NCI-H2171 treated with DMSO at 0.1 percent for 48 hours (cell line): Measurements from ENCODE around the gene HAT1.
"Not testable (repeated sequence)": the region's sequence is repeated elsewhere in the genome, so short reads cannot be mapped to it uniquely, and the experiment has no call there.

Experiments used
- DNase-seq: peaks from one replicate; lab custom pipeline; 2025; lab: John Stamatoyannopoulos, UW

The HAT1 gene

DNA sequence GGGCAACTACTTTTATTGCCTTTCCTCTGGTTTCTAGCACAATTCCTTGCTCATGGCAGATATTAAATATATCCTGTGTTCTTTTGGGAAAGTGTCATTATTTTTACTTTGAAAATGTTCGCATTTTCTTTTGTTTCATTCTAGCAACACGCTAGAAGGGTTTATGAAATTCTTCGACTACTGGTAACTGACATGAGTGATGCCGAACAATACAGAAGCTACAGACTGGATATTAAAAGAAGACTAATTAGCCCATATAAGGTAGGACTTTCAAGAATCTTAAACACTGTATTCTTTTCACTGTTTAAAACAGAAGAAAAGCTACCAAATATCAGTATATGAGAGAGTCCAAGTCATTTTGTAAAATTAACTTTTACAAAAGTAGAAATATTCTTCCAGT, 56.8 kb downstream of the HAT1 start:
- no peak for DNase-seq

DNA sequence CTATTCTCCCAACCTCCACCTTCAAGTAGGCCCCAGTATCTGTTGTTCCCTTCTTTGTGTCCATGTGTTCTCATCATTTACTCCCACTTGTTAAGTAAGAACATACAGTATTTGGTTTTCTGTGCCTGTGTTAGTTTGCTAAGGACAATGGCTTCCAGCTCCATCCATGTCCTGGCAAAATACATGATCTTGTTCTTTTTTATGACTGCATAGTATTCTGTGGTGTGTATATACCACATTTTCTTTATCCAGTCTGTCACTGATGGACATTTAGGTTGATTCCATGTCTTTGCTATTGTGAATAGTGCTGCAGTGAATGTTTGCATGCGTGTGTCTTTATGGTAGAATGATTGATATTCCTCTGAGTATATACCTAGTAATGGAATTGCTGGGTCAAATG, 61.7 kb downstream of the HAT1 start:
- DNase-seq, result not testable (repeated sequence)

DNA sequence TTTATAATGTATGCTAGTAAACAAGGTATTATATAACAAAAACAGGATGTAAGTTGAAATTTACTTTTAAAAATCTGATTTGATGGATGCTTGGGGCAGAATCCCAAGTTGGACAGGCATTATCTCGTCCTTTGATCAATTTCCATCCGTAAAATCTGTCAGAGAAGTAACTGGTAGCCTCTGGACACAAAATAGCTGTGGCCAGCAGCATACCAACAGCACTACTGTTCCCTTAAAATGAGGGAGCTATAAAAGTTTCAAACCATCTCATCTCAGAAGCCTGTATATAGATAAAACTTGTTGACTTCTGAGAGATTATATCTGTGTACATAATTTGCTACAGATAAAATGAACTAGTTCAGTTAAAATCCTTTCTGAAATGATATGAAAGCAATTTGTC, 62.8 kb downstream of the HAT1 start:
- no peak for DNase-seq

DNA sequence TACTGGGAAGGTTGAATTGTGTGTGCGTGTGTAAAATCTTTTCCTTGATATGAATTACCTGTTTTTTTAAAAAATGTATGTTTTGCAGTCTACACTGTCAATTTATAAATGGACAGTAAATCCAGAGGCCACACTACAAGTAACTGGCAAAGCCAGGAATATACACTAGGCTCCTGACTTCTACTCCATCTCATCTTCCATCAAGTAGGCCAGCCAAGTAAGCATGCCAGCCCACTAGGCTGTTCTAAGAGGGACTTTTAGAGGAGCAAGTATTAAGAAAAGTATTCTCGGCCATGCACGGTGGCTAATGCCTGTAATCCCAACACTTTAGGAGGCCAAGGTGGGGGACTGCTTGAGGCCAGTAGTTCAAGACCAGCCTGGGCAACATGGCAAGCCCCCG, 64.5 kb downstream of the HAT1 start:
- DNase-seq, result no peak

DNA sequence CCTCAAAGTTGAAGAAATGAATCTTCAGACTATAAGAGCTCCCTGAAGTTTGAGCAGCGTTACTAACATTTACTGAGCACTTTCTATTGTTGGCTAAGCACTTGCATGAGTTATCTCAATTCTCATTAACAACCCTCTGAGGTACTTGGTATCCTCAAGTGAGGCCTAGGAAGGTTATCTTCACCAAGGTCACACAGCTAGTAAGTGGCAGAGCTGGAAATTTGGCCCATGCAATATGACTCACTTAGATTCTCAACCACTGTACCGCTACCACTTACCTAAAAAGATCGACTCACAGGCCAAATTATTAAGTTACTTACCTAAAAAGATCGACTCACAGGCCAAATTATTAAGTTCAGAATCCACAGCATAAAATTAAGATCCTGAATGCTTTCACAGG, 68.8 kb downstream of the HAT1 start:
- DNase-seq, result no peak

DNA sequence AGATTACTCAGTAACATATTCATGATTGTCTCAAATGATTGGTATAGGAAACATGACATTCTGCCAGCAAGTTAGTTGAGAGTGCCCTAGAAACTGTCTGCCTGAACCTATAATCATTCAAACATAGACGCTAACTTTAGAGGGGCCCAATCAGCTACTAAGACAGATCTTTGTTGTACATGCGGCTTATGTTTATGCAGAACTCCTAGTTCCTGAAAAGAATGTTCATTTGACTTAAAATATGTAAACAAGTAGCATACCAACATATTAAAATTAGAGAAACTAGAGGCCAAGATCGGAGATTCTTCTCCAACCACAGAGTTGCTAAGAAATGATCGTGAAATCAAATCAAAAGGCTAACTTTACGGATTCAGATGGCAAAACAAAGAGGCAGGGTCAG, 73.3 kb downstream of the HAT1 start:
- DNase-seq, result no peak

DNA sequence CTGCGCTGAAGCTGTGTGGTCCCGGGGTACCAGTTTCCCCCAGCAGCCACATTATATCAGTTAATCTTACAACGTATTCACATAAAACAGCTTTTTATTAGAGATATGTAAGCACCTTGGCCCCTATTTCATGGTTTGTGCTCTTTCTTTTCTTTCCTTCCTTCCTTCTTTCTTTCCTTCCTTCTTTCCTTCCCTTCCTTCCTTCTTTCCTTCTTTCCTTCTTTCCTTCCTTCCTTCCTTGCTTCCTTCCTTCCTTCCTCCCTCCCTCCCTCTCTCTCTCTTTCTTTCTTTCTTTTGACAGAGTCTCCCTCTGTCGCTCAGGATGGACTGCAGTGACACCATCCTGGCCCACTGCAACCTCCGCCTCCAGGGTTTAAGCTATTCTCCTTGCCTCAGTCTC, 73.8 kb downstream of the HAT1 start:
- no peak for DNase-seq

DNA sequence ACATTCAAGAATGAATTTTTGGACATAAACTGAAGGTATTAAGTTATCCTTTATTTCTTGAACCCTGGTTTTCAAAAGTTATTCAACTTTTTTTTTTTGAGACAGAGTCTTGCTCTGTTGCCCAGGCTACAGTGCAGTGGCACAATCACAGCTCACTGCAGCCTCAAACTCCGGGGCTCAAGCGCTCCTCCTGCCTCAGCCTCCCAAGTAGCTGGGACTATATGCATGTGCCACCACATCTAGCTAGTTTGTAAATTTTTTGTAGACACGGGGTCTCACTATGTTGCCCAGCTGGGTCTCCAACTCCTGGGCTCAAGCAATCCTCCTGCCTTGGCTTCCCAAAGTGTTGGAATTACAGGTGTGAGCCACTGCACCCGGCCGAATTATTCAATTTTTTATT, 74.8 kb downstream of the HAT1 start:
- DNase-seq, result not testable (repeated sequence)

DNA sequence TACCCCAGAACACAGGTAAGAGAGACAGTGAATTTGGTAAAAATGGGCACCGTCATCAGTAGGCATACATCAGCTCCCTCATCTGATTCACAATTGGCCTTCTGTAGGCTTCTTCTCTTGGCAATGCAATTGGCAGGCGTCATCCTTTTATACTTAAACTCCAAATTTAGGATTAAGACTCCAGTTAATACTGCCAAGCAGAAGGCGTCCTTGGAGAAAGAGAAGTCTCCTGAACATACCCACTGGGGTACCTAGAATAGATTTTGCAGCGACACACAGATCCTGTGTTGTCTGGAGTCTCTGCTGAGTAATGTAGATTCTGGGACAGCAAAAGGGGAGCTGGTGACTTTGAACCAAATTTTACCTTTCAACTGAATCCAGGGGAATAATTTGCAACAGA, 76.9 kb downstream of the HAT1 start:
- no peak for DNase-seq

DNA sequence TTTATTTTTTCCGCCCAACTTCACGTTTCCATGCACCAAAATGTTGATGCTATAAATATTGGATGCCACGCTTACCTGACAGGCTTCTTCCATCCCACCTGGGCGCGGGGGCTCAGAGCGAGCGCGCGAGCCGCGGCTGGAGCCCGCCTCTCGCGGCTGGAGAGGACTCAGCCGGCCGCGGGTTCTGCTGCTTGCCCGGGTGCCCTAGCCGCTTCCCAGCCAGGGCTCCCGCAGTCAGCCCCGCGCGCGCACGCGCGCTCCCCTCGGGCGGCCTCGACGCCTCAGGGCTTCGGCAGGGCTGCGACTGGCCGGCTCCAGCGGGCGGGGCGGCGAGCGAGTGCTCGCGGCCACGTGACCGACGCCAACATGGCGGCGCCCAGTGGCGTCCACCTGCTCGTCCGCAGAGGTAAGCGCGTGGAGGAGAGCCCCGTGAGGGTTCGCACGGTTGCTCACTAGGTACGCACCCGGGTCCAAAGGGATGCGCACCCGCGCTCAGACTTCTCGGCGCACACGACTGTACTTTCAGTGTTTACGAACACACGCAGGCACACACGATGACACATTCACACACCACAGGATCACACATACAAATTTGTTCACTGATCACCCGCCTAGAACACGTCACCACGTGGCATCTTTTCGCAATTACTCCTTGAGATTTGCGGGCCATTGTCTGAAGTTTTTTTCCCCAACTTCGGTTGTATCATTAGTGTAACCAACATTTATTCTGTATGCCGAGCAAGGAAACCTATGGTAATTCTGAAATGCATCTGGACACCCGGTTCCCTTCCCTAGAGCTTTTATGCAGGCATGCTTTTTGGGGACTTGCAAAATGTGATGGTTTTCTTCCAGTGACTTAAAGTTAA, 77.6 kb downstream of the HAT1 start, which contains the start of gene METAP1D:
TSS of gene METAP1D (plus strand) at position 350 of the 866 bp plus-strand sequence. CDS start at position 367, 17 bp downstream.
- DNase-seq, result peak; percentile 93

DNA sequence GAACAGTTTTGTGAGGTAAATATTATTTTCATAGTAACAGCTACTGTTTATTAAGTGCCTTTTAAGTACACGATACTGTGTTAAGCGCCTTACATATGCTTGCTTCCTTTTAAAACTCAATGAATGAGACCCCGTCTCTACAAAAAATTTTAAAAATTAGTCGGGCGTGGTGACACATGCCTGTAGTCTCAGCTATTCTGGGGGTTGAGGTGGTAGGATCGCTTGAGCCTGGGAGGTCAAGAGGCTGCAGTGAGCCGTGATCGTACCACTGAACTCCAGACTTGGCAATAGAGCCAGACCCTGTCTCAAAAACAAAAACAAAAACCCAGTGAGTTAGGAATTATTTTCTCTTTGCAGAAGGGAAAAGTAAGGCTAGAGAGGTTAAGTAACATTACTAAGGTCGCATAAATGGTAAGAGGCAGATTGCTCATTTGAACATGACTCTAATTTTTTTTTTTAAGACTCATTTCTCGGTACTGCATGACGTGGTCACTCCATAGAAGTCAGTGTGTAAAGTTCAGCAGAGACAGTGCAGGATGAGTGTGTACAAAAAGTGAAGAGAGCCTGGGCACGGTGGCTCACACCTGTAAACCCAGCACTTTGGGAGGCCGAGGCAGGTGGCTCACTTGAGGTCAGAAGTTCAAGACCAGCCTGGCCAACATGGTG, 78.6 kb downstream of the HAT1 start:
- no peak for DNase-seq

DNA sequence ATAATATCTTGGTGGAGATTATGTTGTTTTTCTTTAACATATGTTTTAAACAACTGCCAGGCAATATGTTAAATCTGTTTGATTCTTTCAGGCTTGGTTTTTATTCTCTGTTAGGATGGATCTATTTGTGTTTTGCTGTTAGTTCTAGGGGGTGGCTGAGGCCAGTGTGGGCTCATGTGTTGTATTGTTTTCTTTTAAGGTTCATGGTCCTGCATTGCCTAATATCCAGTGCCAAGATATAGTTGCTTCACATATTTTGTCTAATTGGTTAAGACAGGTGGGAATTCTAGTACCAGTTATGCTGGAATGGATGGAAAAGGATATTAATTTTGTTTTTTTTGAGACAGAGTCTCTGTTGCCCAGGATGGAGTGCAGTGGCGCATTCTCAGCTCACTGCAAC, 85.1 kb downstream of the HAT1 start:
- no peak for DNase-seq

DNA sequence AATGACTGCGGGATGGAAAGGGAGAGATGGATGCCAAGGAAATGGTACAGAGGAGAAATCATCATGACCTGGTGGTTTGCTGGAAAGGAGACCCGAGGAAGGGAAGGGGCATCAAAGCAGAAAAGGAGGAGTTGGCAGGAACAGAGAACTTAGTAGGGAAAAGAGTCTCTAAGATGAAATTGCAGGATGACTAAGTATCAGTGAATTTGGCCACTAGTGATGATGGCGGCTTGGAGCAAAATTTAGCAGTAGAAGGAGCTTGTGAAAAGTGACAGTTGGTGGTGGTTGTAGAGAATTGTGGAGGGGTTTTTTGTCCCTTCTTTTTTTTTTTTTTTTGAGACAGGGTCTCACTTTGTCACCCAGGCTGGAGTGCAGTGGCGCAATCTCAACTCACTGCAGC, 87.6 kb downstream of the HAT1 start:
- DNase-seq, result no peak

DNA sequence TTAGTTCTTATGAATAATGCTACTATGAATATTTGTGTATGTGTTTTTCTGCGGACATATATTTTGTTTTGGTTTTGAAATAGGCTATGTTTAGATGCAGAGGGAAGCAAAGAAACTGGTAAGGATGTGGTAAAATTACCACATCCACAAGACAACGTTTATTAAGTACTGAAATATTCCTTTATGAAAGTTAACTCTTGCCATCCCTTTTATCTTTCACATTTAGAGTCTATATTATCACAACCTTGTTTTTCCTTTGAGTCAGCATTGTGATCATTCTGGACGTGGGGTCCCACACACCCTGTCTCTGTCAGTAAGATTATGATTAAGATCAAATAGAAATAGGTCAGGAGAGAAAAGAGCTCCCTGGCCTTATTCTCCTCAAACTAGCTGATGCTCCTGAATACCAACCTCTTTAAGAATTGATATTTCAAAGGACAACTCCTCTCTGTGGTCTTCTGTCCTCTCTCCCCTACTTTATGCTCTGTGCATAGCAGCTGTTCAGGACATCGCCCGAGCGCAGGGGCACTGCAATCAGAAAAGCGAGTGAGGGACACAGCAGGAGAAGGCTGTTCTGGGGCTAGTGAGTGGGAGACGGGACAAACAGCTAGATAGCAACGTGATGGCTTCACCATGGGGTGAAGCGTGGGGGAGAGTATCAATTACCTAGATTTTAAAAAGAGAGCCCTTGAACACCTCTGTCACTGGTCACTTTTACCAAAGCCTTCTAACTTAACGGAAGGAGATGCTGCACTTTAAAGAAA, 89.7 kb downstream of the HAT1 start:
- no peak for DNase-seq

DNA sequence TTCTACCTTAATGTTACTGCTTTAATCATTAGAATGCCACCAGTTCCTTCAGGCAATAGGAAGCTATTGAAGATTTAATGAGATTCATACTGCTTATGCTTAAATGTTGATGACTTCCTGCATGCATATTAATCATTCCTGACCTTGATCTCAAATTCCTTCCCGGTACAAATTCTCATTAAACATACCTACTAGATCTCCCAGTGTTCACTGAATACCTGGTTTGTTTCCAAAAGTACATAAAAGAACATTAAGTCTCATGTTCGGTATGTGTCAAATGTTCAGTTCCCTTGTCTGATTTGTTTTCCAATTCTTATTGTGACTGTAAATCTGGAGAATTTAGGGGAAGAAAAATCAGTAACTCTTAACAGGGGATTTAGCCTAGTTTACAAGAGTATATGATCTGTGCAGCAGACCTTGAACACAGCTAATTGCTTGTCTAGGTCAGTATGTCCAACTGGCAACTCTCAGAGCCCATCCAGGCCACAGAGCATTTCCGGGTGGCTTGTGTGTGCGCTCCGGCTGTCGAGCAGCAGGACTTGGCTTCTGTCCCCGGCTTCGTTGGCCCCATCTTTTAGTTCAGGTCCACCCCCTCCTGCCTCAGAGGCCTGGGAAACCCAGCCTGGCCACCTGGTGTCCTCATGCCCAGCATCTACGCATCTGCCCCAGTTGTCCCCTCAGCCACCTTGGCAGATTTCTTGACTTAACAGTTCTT, 90.6 kb downstream of the HAT1 start:
- DNase-seq, result no peak

DNA sequence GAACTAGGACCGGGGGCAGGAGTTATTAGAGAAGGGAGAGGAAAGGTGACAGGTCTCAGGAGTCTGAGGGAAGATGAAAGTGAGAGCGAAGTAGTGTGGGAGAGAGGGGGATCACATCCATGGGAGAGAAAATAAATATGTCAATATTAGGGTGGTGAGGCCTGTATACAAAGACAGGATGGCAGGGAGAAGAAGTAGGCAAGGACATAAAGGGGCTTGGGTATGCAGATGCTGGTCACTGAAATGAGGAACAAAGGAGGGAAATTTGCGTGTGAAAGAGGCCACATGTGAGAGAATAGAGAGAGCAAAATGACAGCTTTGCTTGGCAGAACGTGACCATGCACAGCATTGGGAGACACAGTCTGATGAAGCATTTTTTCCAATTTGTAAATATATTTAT, 91.1 kb downstream of the HAT1 start:
- DNase-seq, result no peak

DNA sequence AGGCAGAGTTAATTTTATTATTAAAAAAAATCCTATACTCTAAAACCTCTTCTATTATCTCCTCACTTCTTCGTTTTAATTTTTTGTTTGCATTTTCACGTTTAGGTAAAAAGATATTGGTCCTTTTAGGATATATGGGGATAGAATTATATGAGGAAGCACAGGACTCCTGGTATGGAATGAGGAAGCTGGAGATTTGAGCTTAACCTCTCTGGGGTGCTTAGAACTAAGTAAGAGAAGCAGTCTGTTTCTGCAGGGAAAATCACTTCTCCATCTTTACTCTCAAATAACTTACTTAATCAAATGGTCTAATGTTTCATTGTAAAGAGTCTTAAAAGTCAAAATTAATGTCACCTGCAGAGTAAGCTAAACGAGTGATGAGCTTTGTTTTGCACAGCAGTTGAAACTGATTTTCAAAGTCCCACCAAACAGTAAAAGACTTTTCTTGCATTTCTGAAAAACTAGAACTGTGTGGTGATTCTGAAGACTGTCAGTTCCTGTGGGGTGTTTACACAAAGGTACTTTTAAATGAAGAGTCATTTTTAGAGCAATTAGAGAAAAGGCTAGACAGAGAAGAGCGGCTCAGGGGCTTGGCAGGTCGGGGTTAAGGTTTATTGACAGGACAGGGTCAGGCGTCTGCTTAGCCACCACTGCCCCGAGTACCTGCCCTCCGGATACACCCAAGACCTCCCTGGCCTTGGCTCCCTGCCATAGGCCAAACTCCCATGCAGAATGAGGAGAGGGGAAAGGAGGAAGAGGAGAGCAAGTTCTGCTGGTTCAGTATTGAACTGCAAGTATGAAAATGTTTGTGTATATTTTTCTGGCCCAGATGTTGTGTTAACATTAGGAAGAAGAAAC, 99.0 kb downstream of the HAT1 start:
- no peak for DNase-seq

DNA sequence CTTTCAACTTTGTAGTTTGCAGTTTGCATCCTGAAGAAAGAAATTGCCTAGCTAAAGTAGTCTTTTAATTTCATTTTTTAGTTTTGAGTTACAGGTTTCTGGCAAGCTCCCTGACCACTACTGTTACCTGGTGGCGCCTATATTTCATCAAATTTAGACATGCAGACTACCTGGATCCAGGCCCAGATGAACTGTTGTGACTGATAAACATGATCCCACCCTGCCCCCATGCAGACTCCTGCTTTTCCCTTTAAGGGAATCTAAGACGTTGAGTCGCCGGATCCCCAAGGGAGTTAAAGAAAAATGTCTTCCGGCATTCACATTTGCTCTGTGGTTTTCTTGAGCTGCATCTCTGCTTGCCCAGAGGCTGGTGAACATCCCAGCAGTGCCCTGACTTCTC, 99.7 kb downstream of the HAT1 start:
- DNase-seq, result peak; percentile 80

DNA sequence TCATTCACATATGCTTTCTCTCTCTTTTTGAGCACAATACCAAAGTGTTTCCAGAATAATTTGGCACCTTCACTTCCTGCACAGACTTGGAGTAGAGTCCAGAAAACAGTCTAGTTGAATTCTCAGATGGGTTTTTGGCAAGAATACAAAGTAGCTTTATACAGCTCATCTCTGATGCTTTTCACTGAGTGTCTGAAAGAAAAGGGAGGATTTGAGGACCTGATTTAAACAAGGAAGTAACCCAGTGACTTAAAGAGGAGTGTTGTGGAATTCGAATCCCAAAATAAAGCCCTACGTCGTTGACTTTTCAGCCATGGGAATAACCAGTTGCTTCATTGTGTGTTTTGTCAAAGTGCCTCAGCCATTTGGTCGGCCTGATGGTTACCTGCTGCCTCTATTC, 109.3 kb downstream of the HAT1 start:
- DNase-seq, result no peak
